Chondrocyte (in vitro differentiated cells): Measurements from ENCODE around the gene KDM3A. TPM values are rescaled to one million over a fixed set of nuclear protein-coding genes. Genes with fewer than 3 reads are reported as not detected.

ENCODE experiments used
- DNase-seq: peaks from one replicate; pipeline ENCODE4 v3.0.0; 2021; ENCODE audit warnings: mixed read lengths, low spot score
- H3K27ac Mint-ChIP-seq: one replicate; pipeline ENCODE4 v1.8.0; 2021; ENCODE audit warnings: mild to moderate bottlenecking, moderate library complexity, mixed read lengths; ENCODE audit not compliant: unreplicated experiment
- H3K27me3 Mint-ChIP-seq: 2 replicates; pipeline ENCODE4 v1.8.0; 2021; ENCODE audit warnings: low read depth, mixed read lengths
- H3K36me3 Mint-ChIP-seq: 2 replicates; pipeline ENCODE4 v1.8.0; 2021; ENCODE audit warnings: low read depth, mixed read lengths
- H3K4me1 Mint-ChIP-seq: 2 replicates; pipeline ENCODE4 v1.8.0; 2021; ENCODE audit warnings: low read depth, mild to moderate bottlenecking, mixed read lengths
- H3K4me3 Mint-ChIP-seq: one replicate; pipeline ENCODE4 v1.8.0; 2021; ENCODE audit warnings: mild to moderate bottlenecking, moderate library complexity, mixed read lengths; ENCODE audit not compliant: unreplicated experiment
- H3K9me3 Mint-ChIP-seq: 2 replicates; pipeline ENCODE4 v1.8.0; 2021; ENCODE audit warnings: low read depth, mixed read lengths
- CTCF ChIP-seq: fragments of 200-600 bp; sonication (generic); IDR thresholded peaks from 2 replicates; pipeline ENCODE4 v1.5.0; 2021; ENCODE audit warnings: antibody characterized with exemption, mild to moderate bottlenecking, moderate library complexity
- total RNA-seq: library from RNA; stranded (reverse); gene quantifications from 3 replicates; pipeline ENCODE4 v1.2.1, GENCODE V29; 2021

The KDM3A gene
- total RNA-seq, 1 donor from 2014 or later: 49.3 TPM

GRCh38 chr2:86397986-86398385 lies 43.2 kb upstream of the KDM3A start:
- Mint-ChIP-seq H3K9me3 (no peaks in the 10 kb centered on the region), H3K27ac (no peak overlapping the region), H3K27me3 (peaks cover 10% of the 10 kb centered on the region), H3K36me3 (no peaks in the 10 kb centered on the region), H3K4me3 (no peak overlapping the region), H3K4me1 (peaks cover 7% of the 10 kb centered on the region)
- no peak for TF ChIP-seq CTCF
- DNase-seq: no peak

GRCh38 chr2:86398500-86399474 lies 42.4 kb upstream of the KDM3A start:
- H3K4me3 Mint-ChIP-seq: no peak overlapping the region
- H3K4me1 Mint-ChIP-seq: peaks cover 7% of the 10 kb centered on the region
- no peaks in the 10 kb centered on the region for H3K9me3 Mint-ChIP-seq
- no peak for TF ChIP-seq CTCF
- no peak overlapping the region for H3K27ac Mint-ChIP-seq
- peaks cover 10% of the 10 kb centered on the region for H3K27me3 Mint-ChIP-seq
- no peak for DNase-seq
- H3K36me3 Mint-ChIP-seq: no peaks in the 10 kb centered on the region

- no peak for TF ChIP-seq CTCF
- Mint-ChIP-seq H3K4me1 (peaks cover 7% of the 10 kb centered on the region), H3K9me3 (no peaks in the 10 kb centered on the region), H3K36me3 (no peaks in the 10 kb centered on the region), H3K27ac (no peak overlapping the region), H3K27me3 (peaks cover 8% of the 10 kb centered on the region), H3K4me3 (no peak overlapping the region)
- DNase-seq: no peak
Observed at GRCh38 chr2:86400321-86400720, 40.9 kb upstream of the KDM3A start.

- Mint-ChIP-seq H3K36me3 (no peaks in the 10 kb centered on the region), H3K4me1 (peaks cover 2% of the 10 kb centered on the region), H3K9me3 (peaks cover 8% of the 10 kb centered on the region), H3K4me3 (no peak overlapping the region), H3K27ac (no peak overlapping the region), H3K27me3 (peaks cover 32% of the 10 kb centered on the region)
- TF ChIP-seq CTCF: no peak
- no peak for DNase-seq
Observed at GRCh38 chr2:86410581-86410980, 30.6 kb upstream of the KDM3A start.

- Mint-ChIP-seq H3K36me3 (peaks cover 1% of the 10 kb centered on the region), H3K4me1 (peaks cover 2% of the 10 kb centered on the region), H3K27me3 (peaks cover 34% of the 10 kb centered on the region), H3K4me3 (no peak overlapping the region), H3K27ac (no peak overlapping the region), H3K9me3 (peaks cover 8% of the 10 kb centered on the region)
- DNase-seq: no peak
- TF ChIP-seq CTCF: no peak
Observed at GRCh38 chr2:86411396-86411795, 29.8 kb upstream of the KDM3A start.
